Psoas muscle (tissue), 8 donors: ENCODE results near the gene BCL2L11. TPM values are rescaled to one million over a fixed set of nuclear protein-coding genes. Genes with fewer than 3 reads are reported as not detected.

Experiments used
- ATAC-seq, 4 donors: fragments of 200-7000 bp; cut with Tn5 transposase; one replicate each; pipeline ENCODE4 v1.9.1; 2020; ENCODE audit warnings: moderate library complexity in 3 of 4, mild to moderate bottlenecking in 2 of 4
- DNase-seq, 2 donors: peaks; one replicate each; pipeline ENCODE4 v3.0.0-alpha.2; 2020
- H3K27ac ChIP-seq: fragments of 200-600 bp; one replicate; pipeline ENCODE4 v1.8.0; 2022
- H3K27me3 ChIP-seq, 3 donors: fragments of 200-600 bp in 1 of 3; one replicate each; pipeline versions ENCODE4 v1.6.1 to v1.8.0; 2013 to 2022; ENCODE audit warnings: low read length in 2 of 3, mild to moderate bottlenecking in 2 of 3, moderate library complexity in 1 of 3; ENCODE audit not compliant: insufficient read depth in 3 of 3
- H3K36me3 ChIP-seq, 2 donors: fragments of 200-600 bp in 1 of 2; one replicate each; pipeline versions ENCODE4 v1.6.1 to v1.8.0; 2013 to 2022; ENCODE audit warnings: low read depth in 1 of 2, mild to moderate bottlenecking in 1 of 2, moderate library complexity in 1 of 2; ENCODE audit not compliant: insufficient read depth in 1 of 2
- H3K4me1 ChIP-seq: fragments of 200-600 bp; one replicate; pipeline ENCODE4 v1.8.0; 2022
- H3K4me3 ChIP-seq: fragments of 200-600 bp; one replicate; pipeline ENCODE4 v1.8.0; 2022; ENCODE audit warnings: mild to moderate bottlenecking
- H3K9me3 ChIP-seq: fragments of 200-600 bp; one replicate; pipeline ENCODE4 v1.8.0; 2022
- WGBS, 3 donors: extraction: QIAGEN DNeasy Blood & Tissue Kit; methylation state at CpG; one replicate each; pipeline versions ENCODE4 v1.1.6 to v1.1.7; 2013; 5-methylcytosine and 5-hydroxymethylcytosine counted together
- intact Hi-C, 2 donors: fragments of 100-400 bp; cut with DNase I; formaldehyde crosslinking; loops; one replicate each; pipeline versions ENCODE4 v1.11.0 to v1.14.2; 2022
- polyA plus RNA-seq, 3 donors: library from polyadenylated mRNA; stranded (reverse); fragments of 200-250 nt; gene quantifications; one replicate each; pipeline ENCODE4 v1.2.3, GENCODE V29; 2013
- total RNA-seq, 4 donors: library from RNA; stranded (reverse); fragmentation: NEBNext Ultra II Directional in 2 of 4; extraction: Animal tissue kit (Norgen Biotek cat#: 25700) in 2 of 4; gene quantifications; one replicate each; pipeline versions ENCODE4 v1.2.1 to v1.2.4, GENCODE V29; 2021 to 2023
- TF ChIP-seq, protein P1 (sequence below): fragments of 200-600 bp; IDR thresholded peaks from one replicate; pipeline ENCODE4 v1.8.0; 2022; ENCODE audit warnings: antibody characterized with exemption
- donor health status: healthy with polysubstance abuse.
- donor health status: DM: no; HTN: no; CAD: no; lungs with moderate emphysema.
- donor health status: Bipolar disorder and iron deficiency.
- donor health status: healthy.
- donor health status: DM: yes; HTN: yes; CAD: no.
- donor health status: DM: no; HTN: no; CAD: no.
- donor health status: DM: no; HTN: no; CAD: no.
- donor health status: DM: yes; HTN: yes; CAD: no.

The BCL2L11 gene
- total and polyA plus RNA-seq, 7 donors = 2.5 to 25.4 (median 8.2) TPM

GRCh38 chr2:111134055-111134454 is 13.3 kb downstream of the BCL2L11 start:
- 95 to 99% (median 99%) methylated on average over 2 of the region's 2 CpGs for WGBS, 3 donors
- no peaks in the 10 kb centered on the region for H3K27me3 ChIP-seq
- no peak overlapping the region for H3K4me3 ChIP-seq
- H3K36me3 ChIP-seq = peaks cover 0 to 4% of the 10 kb centered on the region in 2 donors
- TF ChIP-seq, protein P1, sequence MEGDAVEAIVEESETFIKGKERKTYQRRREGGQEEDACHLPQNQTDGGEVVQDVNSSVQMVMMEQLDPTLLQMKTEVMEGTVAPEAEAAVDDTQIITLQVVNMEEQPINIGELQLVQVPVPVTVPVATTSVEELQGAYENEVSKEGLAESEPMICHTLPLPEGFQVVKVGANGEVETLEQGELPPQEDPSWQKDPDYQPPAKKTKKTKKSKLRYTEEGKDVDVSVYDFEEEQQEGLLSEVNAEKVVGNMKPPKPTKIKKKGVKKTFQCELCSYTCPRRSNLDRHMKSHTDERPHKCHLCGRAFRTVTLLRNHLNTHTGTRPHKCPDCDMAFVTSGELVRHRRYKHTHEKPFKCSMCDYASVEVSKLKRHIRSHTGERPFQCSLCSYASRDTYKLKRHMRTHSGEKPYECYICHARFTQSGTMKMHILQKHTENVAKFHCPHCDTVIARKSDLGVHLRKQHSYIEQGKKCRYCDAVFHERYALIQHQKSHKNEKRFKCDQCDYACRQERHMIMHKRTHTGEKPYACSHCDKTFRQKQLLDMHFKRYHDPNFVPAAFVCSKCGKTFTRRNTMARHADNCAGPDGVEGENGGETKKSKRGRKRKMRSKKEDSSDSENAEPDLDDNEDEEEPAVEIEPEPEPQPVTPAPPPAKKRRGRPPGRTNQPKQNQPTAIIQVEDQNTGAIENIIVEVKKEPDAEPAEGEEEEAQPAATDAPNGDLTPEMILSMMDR = peak; percentile 20
- H3K9me3 ChIP-seq = no peaks in the 10 kb centered on the region
- DNase-seq = no peak
- H3K4me1 ChIP-seq = peaks cover 19% of the 10 kb centered on the region
- intact Hi-C loops = no loop called here
- no peak overlapping the region for H3K27ac ChIP-seq
- no peak for ATAC-seq

GRCh38 chr2:111135237-111135909 is 14.7 kb downstream of the BCL2L11 start:
- intact Hi-C loops = no loop called here
- peak overlapping the region; percentile 51 for H3K27ac ChIP-seq
- no peaks in the 10 kb centered on the region for H3K36me3 ChIP-seq
- WGBS, 3 donors = 79 to 88% (median 81%) methylated on average over 3 of the region's 3 CpGs
- no peaks in the 10 kb centered on the region for H3K27me3 ChIP-seq
- DNase-seq = no peak
- no peak overlapping the region for H3K4me3 ChIP-seq
- peaks cover 32% of the 10 kb centered on the region for H3K4me1 ChIP-seq
- ATAC-seq = no peak
- no peaks in the 10 kb centered on the region for H3K9me3 ChIP-seq
- TF ChIP-seq, protein P1 = no peak

GRCh38 chr2:111135910-111136297 is 15.2 kb downstream of the BCL2L11 start:
- peaks cover 38% of the 10 kb centered on the region for H3K4me1 ChIP-seq
- intact Hi-C loops = no loop called here
- peak overlapping the region; percentile 48 for H3K27ac ChIP-seq
- WGBS, 3 donors = 25 to 49% (median 27%) methylated on average over 9 of the region's 9 CpGs
- DNase-seq (peak; percentile 84 to 85), ATAC-seq (peak; percentile 87 to 88 (median 87))
- H3K36me3 ChIP-seq = no peaks in the 10 kb centered on the region
- H3K27me3 ChIP-seq = no peaks in the 10 kb centered on the region
- H3K4me3 ChIP-seq = no peak overlapping the region
- H3K9me3 ChIP-seq = no peaks in the 10 kb centered on the region
- TF ChIP-seq, protein P1 = peak; percentile 56

GRCh38 chr2:111138839-111139238 is 18.1 kb downstream of the BCL2L11 start:
- H3K27me3 ChIP-seq = no peaks in the 10 kb centered on the region
- H3K9me3 ChIP-seq = no peaks in the 10 kb centered on the region
- H3K36me3 ChIP-seq = no peaks in the 10 kb centered on the region
- intact Hi-C loops = no loop called here
- DNase-seq (no peak), ATAC-seq (no peak)
- H3K27ac ChIP-seq = peak overlapping the region; percentile 76
- 56 to 62% (median 62%) methylated on average over 5 of the region's 5 CpGs for WGBS, 3 donors
- peaks cover 50% of the 10 kb centered on the region for H3K4me1 ChIP-seq
- H3K4me3 ChIP-seq = no peak overlapping the region
- TF ChIP-seq, protein P1 = no peak
